IMR-90 (cell line): ENCODE data around the gene GTSE1. TPM values are rescaled to one million over a fixed set of nuclear protein-coding genes. Genes with fewer than 3 reads are reported as not detected.

Experiments used
- ATAC-seq: fragments of 200-7000 bp; cut with Tn5 transposase; 2 replicates; pipeline ENCODE4 v1.9.1; 2020; ENCODE audit warnings: low read depth, mild to moderate bottlenecking, moderate library complexity
- BruUV-seq: library from RNA; stranded (reverse); fragments of 400-500 nt; replicated peaks from 2 replicates; lab custom pipeline; 2021; lab: Mats Ljungman, UMichigan
- CTCF ChIA-PET: fragments of 300-600 bp; formaldehyde crosslinking; extraction: SDS; loops from one replicate; lab custom pipeline; 2021; ENCODE audit warnings: antibody characterized with exemption; lab: Yijun Ruan, JAX
- POLR2A ChIA-PET: fragments of 300-600 bp; sonication (Branson Sonifier 250); formaldehyde crosslinking; loops from one replicate; lab custom pipeline; 2022; ENCODE audit warnings: antibody characterized with exemption; ENCODE audit not compliant: unreplicated experiment; lab: Charles Lee
- DNase-seq: peaks from one replicate; pipeline ENCODE4 v3.0.0; 2013
- H2AFZ ChIP-seq: replicated peaks from 2 replicates; pipeline ENCODE3; 2013; ENCODE audit warnings: low read length, mild to moderate bottlenecking; ENCODE audit not compliant: poor library complexity
- H2AK5ac ChIP-seq: 2 replicates; pipeline ENCODE4 v1.6.1; 2013; ENCODE audit warnings: low read depth, low read length, inconsistent platforms
- H2AK9ac ChIP-seq: replicated peaks from 2 replicates; pipeline ENCODE3; 2013; ENCODE audit warnings: mild to moderate bottlenecking, low read depth, low read length, moderate library complexity; ENCODE audit not compliant: poor library complexity
- H2BK120ac ChIP-seq: 2 replicates; pipeline ENCODE4 v1.6.1; 2013; ENCODE audit warnings: low read depth, low read length, inconsistent platforms
- H2BK15ac ChIP-seq: 3 replicates; pipeline ENCODE4 v1.6.1; 2013; ENCODE audit warnings: low read depth, low read length, inconsistent platforms
- H2BK20ac ChIP-seq: 2 replicates; pipeline ENCODE4 v1.6.1; 2013; ENCODE audit warnings: low read depth, mild to moderate bottlenecking, inconsistent platforms, low read length, moderate library complexity
- H2BK5ac ChIP-seq: 2 replicates; pipeline ENCODE4 v1.6.1; 2013; ENCODE audit warnings: mild to moderate bottlenecking, low read depth, low read length, inconsistent platforms; ENCODE audit not compliant: poor library complexity, severe bottlenecking
- H3K14ac ChIP-seq: replicated peaks from 2 replicates; pipeline ENCODE4 v1.6.1; 2013; ENCODE audit warnings: low read depth, low read length, inconsistent platforms
- H3K18ac ChIP-seq: 2 replicates; pipeline ENCODE4 v1.6.1; 2013; ENCODE audit warnings: low read depth, low read length, control low read depth
- H3K23ac ChIP-seq: 2 replicates; pipeline ENCODE4 v1.6.1; 2013; ENCODE audit warnings: low read depth, low read length, inconsistent platforms
- H3K27ac ChIP-seq: 2 replicates; pipeline ENCODE4 v1.5.1; 2013; ENCODE audit warnings: mild to moderate bottlenecking, control low read depth, low read length; ENCODE audit not compliant: insufficient read depth
- H3K27me3 ChIP-seq: 2 replicates; pipeline ENCODE4 v1.6.1; 2013; ENCODE audit warnings: low read length; ENCODE audit not compliant: control insufficient read depth, insufficient read depth
- H3K36me3 ChIP-seq: 2 replicates; pipeline ENCODE4 v1.6.1; 2013; ENCODE audit warnings: low read length, mixed read lengths; ENCODE audit not compliant: control insufficient read depth, insufficient read depth
- H3K4ac ChIP-seq: 2 replicates; pipeline ENCODE4 v1.6.1; 2013; ENCODE audit warnings: low read depth, low read length, inconsistent platforms
- H3K4me1 ChIP-seq: 2 replicates; pipeline ENCODE4 v1.6.1; 2013; ENCODE audit warnings: low read length, mixed read lengths; ENCODE audit not compliant: control insufficient read depth, insufficient read depth
- H3K4me2 ChIP-seq: 2 replicates; pipeline ENCODE4 v1.6.1; 2013; ENCODE audit warnings: low read depth, mild to moderate bottlenecking, control low read depth, low read length, moderate library complexity
- H3K4me3 ChIP-seq: 2 replicates; pipeline ENCODE4 v1.5.1; 2013; ENCODE audit warnings: low read depth, mild to moderate bottlenecking, control low read depth, low read length, moderate library complexity; ENCODE audit not compliant: insufficient read depth
- H3K56ac ChIP-seq: 2 replicates; pipeline ENCODE4 v1.6.1; 2013; ENCODE audit warnings: low read length, inconsistent platforms; ENCODE audit not compliant: insufficient read depth; ENCODE audit errors: extremely low read depth
- H3K79me1 ChIP-seq, 2 experiments: 2 replicates each; pipeline ENCODE4 v1.6.1; 2013; ENCODE audit warnings: low read length in 2 of 2, inconsistent platforms in 1 of 2, low read depth in 1 of 2
- H3K9ac ChIP-seq: 2 replicates; pipeline ENCODE4 v1.6.1; 2013; ENCODE audit warnings: low read depth, low read length, control low read depth
- H3K9me1 ChIP-seq: 2 replicates; pipeline ENCODE4 v1.6.1; 2013; ENCODE audit warnings: low read length, inconsistent platforms; ENCODE audit not compliant: insufficient read depth
- H3K9me3 ChIP-seq: 2 replicates; pipeline ENCODE4 v1.6.1; 2013; ENCODE audit warnings: low read length; ENCODE audit not compliant: control insufficient read depth, insufficient read depth
- H4K20me1 ChIP-seq: 2 replicates; pipeline ENCODE4 v1.6.1; 2013; ENCODE audit warnings: low read length, inconsistent platforms; ENCODE audit not compliant: insufficient read depth
- H4K5ac ChIP-seq: 2 replicates; pipeline ENCODE4 v1.6.1; 2013; ENCODE audit warnings: mild to moderate bottlenecking, low read depth, low read length, control low read depth
- H4K8ac ChIP-seq, 2 experiments: 2 replicates each; pipeline ENCODE4 v1.6.1; 2013; ENCODE audit warnings: low read depth in 2 of 2, low read length in 2 of 2, control low read depth in 1 of 2, inconsistent platforms in 1 of 2
- H4K91ac ChIP-seq: 2 replicates; pipeline ENCODE4 v1.6.1; 2013; ENCODE audit warnings: low read depth, low read length, inconsistent platforms; ENCODE audit not compliant: insufficient read depth
- CEBPB ChIP-seq: IDR thresholded peaks from 2 replicates; pipeline ENCODE4 v1.6.1; 2012; ENCODE audit warnings: low read depth, low read length, improper control_type of control experiment
- NFE2L2 ChIP-seq: fragments of 150-350 bp; IDR thresholded peaks from 2 replicates; pipeline ENCODE4 v1.6.1; 2016; ENCODE audit warnings: low read depth, mild to moderate bottlenecking, low read length
- WGBS, 2 experiments: methylation state at CpG; one replicate each; pipeline versions ENCODE4 v1.1.5 to v1.1.7; 2013; ENCODE audit warnings: missing lambda C conversion rate in 2 of 2; ENCODE audit not compliant: insufficient read length in 1 of 2; ENCODE audit errors: extremely low coverage in 2 of 2; 5-methylcytosine and 5-hydroxymethylcytosine counted together
- dilution Hi-C: fragments of 300-500 bp; cut with HindIII; formaldehyde crosslinking; loops from one replicate; pipeline ENCODE4 v1.14.3; 2018; ENCODE audit warnings: low sequenced_read_pairs; ENCODE audit not compliant: unreplicated experiment
- in situ Hi-C: fragments of 300-500 bp; cut with MboI; formaldehyde crosslinking; loops from 3 replicates; pipeline ENCODE4 v1.14.3; 2019; ENCODE audit warnings: low sequenced_read_pairs, inconsistent platforms, mixed read lengths
- intact Hi-C: fragments of 100-400 bp; cut with micrococcal nuclease; formaldehyde crosslinking; loops from 2 replicates; pipeline ENCODE4 v1.10.0; 2022
- polyA plus RNA-seq, 3 experiments: library from polyadenylated mRNA; depleted of rRNA; stranded (reverse); fragments of >200 nt; gene quantifications; 2 replicates each; pipeline ENCODE4 v1.2.3, GENCODE V29; 2012; ENCODE audit warnings: low replicate concordance in 1 of 3
- total RNA-seq: library from RNA; depleted of rRNA; stranded (reverse); fragments of >200 nt; gene quantifications from 2 replicates; pipeline ENCODE4 v1.2.3, GENCODE V29; 2012

GTSE1 gene
- total and polyA plus RNA-seq, 2 of the 4 experiments (the other 2 are of a cell fraction), result 5.9 to 17.1 TPM

- ATAC-seq, result no peak
Measured at GRCh38 chr22:46379066-46379930, 82.6 kb downstream of the GTSE1 start.

More at GRCh38 chr22:46379066-46379930, 82.6 kb downstream of the GTSE1 start:
- Histone ChIP-seq H2BK20ac (no peak overlapping the region), H3K4ac (no peak overlapping the region), H3K56ac (no peak overlapping the region), H3K79me1 (no peaks in the 10 kb centered on the region), H2AFZ (no peak overlapping the region), H3K9me3 (peaks cover 6% of the 10 kb centered on the region), H3K14ac (no peak overlapping the region), H2BK15ac (no peak overlapping the region), H3K27ac (no peak overlapping the region), H3K27me3 (peaks cover 12% of the 10 kb centered on the region; the same call in 1 of the 2 replicates), H3K9ac (no peak overlapping the region), H4K91ac (no peak overlapping the region), H4K5ac (no peak overlapping the region), H3K4me2 (no peak overlapping the region), H2AK9ac (no peak overlapping the region), H3K9me1 (no peaks in the 10 kb centered on the region), H3K18ac (no peak overlapping the region), H2AK5ac (no peak overlapping the region), H3K36me3 (no peaks in the 10 kb centered on the region), H2BK120ac (no peak overlapping the region), H4K8ac (no peak overlapping the region), H2BK5ac (no peak overlapping the region), H4K20me1 (no peaks in the 10 kb centered on the region), H3K23ac (no peak overlapping the region), H3K4me1 (no peaks in the 10 kb centered on the region; the same call in 1 of the 2 replicates), H3K4me3 (no peak overlapping the region)
- dilution Hi-C loops, result no loop called here
- in situ Hi-C loops, result no loop called here
- TF ChIP-seq NFE2L2, result no peak
- peak; percentile 16; the same call in 1 of the 2 replicates for TF ChIP-seq CEBPB
- CTCF ChIA-PET, result no interaction called here
- 40% methylated on average over 2 of the region's 29 CpGs; no CpG with 5 or more reads in 1 of the 2 experiments for WGBS, 2 experiments
- POLR2A ChIA-PET, result no interaction called here
- no TSS peak for BruUV-seq
- intact Hi-C loops, result no loop called here
- no peak for DNase-seq
